NCI-H128 (cell line): ENCODE measurements around the gene RPH3AL.

Experiments used
- DNase-seq: peaks from one replicate; lab custom pipeline; 2025; ENCODE audit not compliant: unreplicated experiment; lab: John Stamatoyannopoulos, UW

Gene RPH3AL

DNA sequence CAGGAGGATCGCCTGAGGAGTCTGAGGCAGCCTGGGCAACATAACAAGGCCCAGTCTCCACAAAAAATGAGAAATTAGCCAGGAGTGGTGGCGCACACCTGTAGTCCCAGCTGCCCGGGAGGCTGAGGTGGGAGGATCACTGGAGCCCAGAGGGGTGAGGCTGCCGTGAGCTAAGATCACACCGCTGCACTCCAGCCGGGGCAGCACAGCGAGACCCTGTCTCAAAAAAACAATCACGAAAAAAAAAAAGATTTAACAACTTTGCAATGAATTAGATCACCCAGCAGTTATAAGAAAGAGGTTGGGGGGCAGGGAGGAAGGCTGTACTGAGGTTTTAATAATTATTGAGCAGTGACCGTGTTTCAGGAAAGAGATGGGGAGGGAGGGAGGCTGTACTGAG lies 49.4 kb downstream of the RPH3AL start:
- DNase-seq: no peak

DNA sequence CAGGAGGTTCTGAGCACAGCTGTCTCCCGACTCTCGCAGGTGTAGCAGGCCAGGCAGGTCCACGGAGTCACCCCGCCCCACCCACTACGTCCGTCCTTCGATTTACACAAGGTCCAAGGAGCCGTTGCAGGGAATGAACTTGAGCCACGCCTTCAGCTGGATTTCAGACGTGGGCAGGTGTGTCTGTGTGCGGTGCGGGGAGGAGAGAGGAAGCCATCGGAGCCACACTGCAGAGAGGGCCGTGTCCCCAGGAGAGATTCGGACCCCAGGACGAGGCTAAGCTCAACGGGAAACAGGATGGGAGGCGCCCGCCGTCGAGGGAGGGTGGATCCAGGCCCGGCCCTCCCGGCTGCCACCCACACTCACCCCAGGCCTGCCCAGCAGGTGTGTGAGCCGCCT lies 50.3 kb downstream of the RPH3AL start:
- DNase-seq: no peak

DNA sequence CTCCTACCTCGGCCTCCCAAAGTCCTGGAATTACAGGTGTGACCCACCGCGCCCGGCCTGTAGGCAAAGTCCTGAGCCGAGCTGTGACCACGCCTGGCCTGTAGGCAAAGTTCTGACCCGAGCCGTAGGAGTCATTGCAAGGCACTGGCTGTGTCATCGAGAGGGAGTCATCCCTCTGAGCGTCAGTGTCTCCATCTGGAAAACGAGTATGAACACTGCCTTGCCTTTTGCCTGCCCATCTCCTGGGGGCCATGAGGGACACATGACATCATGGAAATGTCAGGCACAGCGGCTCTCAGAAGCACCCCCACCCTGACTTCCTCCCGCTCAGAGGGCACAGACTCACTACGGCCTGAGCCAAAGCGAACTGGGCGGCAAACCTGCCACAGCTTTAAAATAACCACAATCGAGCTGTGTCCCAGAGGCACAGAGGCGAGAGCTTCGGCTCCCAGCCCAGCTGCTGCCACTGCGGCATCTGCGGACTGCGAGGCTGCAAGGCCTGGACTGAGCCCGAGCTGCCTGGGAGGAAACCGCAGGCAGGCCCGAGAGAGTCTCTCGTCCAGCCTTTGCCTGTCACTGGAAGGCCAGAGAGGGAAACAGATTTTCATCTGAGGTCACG lies 50.8 kb downstream of the RPH3AL start:
- no peak for DNase-seq

DNA sequence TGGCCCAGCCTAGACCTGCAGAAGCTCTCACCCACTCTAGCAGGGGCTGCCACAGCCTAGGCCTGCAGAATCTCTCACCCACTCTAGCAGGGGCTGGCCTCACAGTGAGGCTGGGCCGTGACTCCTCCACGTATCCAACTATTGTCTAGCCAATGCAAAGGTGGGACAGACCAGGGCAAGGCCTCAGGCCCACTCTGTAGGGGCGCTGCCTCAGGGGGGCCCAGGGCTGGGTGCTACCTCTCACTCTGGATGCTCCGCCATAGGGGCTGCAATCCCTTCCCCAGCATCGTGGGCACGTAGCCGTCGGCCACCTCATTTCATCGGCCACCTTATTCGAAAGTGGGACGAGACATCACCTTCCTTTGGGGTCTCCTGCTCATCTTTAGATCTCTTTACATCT lies 51.7 kb downstream of the RPH3AL start:
- DNase-seq: no peak

DNA sequence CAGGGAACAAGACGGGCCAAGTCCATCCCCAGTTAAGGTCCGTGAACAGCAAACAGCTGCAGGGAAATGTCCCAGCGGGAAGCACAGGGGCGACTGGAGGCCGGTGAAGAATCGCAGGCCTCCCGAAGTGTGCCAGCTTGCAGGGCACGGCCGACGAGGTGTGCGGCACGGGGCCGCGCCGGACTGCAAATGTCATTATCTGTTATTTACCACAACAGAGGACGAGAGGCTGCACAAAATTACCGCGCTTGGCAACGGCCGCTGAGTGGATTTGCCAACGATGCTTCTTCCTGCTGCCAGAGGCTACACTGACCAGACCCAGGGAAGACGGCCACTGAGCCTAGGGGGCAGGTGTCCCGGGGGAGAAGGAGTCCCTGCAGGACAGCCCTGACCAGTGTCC lies 53.1 kb downstream of the RPH3AL start:
- no peak for DNase-seq

DNA sequence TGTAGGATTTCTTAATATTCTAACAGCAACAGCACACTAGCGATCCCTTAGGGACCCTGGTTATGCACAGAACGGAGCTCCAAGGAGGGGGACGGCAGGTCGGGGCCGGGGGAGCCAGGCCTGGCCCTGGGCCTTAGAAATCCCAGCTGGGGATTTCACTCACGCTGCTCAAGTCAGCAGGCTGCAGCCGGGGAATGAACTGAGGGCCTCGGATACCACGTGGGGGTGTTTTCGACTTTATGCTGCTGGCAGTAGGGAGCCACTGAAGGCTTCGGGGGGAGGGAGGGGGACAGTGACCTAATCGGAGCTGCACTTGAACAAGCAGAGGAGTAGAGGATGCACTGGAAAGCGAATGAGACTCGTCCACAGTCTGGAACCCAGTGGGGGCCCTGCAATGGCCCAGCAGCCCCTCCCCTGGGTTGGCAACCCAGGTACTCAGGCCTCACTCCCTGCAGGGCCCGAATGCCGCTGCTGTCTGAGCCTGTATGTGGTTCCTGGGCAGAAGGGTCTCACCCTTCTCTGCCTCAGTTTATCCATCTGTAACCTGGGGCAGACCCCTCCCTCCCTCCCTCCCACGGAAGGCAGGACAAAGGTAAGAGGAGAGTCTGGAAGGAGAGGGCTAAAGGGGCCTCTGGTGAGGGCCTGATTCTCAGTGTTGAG lies 53.7 kb downstream of the RPH3AL start:
- DNase-seq: no peak

DNA sequence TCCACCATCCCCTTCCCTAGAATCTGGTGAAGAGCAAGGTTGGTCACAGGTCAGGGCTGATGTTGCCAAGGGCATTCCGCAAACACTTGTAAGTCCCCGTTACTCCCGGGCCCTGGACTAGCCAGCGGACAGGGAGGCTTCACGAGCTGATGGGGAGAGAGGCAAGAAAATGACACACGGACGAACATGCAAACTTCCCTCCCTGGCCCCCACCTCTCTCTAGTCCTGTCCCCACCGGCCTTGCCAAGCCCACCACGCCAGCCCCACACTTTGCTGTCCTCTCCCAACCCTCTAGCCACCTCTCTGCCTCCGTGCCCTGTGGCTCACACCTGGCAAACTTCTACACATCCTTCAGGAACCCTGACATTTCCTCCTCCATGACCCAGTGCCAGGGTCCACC lies 54.8 kb downstream of the RPH3AL start:
- no peak for DNase-seq

DNA sequence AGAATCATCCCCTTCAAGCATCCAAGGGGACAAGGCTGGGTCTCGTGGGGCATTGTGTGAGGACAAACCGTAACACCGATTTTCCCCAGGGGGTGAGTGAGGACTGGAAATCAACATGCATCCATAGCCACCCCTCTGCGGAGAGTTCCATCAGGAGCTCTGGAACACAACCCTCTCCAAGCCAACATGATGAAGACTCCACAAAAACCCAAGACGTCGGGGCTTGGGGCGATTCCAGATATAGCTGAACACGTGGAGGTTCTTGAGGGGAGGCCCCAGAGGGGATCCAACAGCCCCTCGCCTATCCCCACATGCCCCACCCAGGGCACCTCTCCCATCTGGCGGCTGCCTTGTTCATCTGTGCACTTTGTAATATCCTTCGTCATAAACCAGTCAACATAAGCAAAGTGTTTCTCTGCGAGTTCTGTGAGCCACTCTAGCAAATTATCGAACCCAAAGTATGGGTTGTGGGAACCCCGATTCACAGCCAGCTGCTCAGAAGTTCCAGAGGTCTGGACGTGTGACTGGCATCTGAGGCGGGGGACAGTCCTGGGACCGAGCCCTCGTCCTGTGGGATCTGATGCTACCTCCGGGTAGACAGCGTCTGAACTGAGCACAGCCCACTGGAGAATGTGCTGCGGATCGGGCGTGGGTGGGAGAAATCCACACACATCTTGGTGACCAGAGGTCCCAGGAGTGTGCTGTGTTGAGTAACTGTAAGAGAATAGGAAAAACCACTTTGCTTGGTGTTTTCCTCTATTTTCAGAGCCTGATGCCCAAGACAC lies 55.5 kb downstream of the RPH3AL start:
- DNase-seq: no peak

DNA sequence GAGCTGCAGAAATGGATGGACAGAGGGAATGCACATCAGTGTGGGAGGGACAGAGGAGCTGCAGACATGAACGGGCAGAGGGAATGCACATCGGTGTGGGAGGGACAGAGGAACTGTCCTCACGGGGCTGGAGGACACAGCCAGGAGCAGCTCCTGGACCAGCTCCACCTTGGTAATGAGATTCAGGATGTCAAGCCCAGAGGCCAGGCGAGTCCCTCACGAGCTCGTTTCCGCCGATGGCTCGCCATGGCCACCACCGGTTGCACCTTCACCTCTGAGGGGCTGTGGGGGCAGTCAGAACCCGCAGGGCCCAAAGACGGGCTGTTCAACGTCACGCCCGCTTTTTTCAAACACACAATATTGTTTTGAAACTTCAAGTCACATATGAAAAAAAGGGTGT lies 56.2 kb downstream of the RPH3AL start:
- no peak for DNase-seq

DNA sequence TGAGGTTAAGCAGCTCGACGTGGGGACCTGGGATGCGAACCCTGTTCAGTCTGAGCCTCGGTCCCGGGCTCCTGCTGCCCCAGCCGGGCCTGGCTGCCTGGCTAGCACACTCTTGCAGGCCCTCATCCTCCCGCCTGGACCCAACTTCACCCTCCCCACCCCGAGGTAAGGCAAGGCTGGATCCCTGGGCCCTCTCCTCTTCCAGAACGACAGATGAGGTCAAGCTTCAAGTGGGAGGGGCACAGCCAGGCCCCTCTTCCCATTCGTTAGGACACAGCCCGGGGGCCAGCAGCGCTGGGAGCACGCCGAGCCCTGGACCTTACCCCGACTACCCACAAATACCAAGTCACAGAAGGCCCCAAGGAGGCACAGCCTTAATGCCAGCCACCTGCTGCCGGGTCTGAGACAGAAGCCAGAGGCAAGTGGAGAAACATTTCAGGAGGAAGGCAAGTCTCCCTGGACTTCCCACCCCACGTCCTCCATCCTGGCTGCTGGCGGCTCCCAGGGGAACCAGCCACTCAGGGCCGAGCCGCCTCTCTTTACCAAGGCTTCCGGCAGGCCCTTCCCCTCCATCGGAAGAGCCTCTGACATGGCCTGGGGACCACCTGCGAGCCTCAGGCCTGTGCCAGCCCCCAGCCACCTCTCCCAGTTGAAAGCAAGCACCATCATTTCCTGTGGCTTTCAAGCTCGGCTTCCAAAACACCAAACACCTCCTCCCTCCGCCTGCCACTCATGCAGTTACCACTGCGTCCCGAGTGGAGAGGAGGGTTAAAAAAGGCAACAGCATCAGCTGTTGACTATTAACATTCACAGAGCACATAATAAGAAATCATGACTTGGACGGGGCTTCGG lies 59.9 kb downstream of the RPH3AL start:
- no peak for DNase-seq

DNA sequence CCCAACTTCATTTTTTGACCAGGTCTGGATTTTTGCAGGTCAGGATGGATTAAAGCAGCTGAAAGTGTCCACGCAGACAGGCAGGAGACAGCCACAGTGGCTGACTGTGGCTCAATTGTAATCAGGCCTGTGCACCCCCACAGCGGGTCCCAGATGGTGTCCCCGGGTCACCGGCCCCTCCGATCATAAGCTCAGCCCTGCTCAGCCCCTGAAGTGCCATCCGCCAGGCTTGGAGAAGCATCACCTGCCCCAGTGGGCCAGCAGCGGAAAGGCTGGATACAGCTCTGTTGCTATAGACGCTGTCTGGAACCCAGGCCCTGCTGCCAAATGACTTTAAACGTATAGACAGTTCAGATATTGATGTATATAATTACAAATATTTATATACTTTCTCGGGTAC lies 60.6 kb downstream of the RPH3AL start:
- no peak for DNase-seq

DNA sequence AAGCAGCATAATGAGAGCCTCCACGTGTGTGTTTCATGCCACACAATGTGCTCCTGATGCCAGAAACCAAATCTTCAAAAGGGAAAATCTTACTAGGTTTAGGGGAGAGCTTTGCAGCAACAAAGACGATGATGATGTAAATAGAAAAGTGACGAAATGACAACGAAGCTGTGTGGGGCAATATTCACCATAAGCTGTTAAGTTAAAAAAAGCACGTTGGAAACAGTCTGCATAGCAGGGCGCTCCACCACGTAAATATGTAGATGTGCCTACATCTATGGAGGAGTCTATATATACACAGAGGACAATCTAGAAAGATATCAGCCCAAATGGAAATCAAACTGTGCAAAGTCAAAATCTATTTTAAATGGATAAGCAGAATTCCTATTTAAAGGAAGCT lies 61.0 kb downstream of the RPH3AL start:
- DNase-seq: no peak

DNA sequence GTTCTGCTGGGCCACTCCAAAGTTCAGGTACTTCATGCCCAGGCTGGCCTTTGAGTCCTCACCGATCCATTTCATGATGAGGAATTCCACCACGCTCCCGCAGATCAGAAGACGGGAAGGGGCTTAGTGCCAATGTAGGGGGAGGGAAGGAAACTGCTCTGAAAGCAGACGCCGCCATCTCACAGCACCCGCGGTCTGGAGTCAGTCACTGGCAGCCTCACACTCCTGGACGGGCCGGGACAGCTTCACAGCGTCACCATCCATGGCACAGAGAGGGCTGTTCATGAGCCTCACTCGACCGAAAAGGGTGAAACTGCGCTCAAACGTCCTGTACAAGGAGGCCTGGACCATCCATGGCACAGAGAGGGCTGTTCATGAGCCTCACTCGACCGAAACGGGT lies 62.0 kb downstream of the RPH3AL start:
- no peak for DNase-seq

DNA sequence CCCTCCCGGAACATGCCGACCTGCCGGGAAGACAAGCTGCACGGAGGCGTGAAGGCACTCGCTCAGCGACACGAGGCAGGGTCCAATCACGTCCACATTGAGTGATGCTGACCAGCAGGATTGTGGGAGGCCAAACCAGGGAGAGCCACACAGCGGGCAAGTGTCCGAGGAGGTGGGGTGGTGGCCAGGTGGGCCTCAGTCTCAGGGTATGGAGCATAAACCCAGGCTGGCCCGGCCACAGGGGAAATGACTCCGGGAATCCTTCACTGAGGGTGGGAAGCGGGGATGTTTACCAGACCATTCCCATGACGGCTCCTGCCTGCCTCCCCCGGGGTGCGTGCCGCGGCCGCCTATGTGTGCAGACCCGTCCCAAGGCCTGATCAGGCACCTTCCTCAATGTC lies 62.5 kb downstream of the RPH3AL start:
- no peak for DNase-seq

DNA sequence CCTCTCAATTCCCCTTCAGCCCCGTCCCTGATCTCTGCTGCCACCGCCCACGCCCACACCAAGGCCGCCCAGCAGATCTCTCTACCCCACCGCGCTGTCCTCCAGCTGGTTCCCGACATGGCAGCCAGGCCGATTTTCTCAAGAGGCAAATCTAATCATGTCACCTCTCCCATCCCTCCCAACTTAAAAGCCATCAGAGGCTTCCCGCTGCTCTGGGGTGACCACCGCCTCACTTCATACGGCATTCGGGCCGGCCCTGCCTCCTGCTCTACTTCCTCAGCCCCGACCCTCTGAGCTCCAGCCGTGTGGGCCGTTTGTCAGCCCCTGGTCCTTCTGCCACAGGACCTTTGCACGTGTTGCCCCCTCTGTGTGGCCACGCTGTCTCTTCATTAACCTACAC lies 63.2 kb downstream of the RPH3AL start:
- DNase-seq: no peak

DNA sequence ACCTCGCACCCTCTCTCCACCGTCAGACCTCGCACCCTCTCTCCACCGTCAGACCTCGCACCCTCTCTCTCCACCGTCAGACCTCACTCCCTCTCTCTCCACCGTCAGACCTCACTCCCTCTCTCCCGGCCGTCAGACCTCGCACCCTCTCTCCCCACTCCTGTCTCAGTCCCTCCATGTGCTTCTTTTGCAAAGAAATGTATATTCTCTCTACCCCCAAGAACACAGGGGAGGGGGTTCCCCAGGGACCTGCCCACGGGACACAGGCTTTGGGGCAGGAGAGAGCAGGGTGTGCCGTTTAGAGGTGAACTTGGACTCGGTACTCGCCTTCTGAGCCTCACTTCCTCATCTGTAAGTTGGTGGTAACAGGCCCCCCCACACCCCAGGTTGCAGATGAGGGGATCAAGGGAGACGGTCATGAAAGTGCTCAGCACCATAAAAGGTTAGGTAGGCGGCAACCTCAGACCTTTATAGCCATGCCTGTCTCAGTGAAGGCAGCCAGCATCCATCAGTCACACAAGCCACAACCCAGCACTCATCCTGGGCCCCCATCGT lies 63.7 kb downstream of the RPH3AL start:
- DNase-seq: no peak

DNA sequence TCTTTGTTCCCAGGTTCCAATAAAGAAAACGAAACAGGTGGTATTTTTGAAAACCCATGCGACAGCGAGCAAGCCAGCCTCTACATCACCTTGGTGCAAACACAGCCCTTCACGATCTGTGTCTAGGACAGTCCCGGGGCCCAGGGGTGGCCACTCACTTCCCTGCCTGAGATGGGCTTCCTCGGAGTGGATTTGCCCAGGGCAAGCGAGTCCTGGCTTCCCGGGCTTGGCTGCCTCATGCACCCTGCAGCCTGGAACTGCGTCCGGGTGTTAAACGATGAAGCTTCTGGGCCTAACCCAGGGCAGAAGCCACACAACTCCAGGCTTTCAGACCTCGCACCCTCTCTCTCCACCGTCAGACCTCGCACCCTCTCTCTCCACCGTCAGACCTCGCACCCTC lies 66.0 kb downstream of the RPH3AL start:
- DNase-seq: no peak

DNA sequence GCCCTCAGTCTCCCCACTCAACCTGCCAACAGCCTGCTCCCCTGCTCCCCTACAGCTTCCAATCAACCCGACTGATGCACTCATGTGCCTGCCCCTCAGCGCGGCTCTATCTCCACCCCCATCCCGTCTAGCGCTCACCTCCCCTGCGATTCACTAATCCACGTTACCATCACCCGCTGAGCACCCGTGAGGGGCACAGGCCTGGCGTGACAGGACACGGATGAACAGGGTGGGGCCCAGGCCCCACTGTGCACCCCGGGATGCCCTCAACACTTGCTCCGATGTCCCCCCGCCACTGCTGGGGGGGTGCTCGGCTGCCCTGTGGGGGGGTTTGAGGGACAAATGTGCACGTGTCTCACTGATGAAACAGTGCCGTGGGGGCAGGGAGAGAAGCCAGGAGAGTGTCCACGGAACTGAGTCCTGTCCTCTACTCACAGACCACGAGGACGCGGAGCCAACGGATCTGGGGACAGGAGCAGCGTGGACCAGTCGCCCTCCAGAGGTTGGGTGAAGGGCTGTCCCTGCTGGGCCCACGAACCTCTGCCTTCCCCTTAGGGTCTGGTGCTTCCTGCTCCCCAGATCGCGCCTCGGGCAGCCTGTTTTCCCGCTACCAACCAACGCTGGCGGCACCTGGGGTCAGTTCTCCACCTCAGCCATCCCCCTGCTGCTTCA lies 66.7 kb downstream of the RPH3AL start:
- DNase-seq: no peak

DNA sequence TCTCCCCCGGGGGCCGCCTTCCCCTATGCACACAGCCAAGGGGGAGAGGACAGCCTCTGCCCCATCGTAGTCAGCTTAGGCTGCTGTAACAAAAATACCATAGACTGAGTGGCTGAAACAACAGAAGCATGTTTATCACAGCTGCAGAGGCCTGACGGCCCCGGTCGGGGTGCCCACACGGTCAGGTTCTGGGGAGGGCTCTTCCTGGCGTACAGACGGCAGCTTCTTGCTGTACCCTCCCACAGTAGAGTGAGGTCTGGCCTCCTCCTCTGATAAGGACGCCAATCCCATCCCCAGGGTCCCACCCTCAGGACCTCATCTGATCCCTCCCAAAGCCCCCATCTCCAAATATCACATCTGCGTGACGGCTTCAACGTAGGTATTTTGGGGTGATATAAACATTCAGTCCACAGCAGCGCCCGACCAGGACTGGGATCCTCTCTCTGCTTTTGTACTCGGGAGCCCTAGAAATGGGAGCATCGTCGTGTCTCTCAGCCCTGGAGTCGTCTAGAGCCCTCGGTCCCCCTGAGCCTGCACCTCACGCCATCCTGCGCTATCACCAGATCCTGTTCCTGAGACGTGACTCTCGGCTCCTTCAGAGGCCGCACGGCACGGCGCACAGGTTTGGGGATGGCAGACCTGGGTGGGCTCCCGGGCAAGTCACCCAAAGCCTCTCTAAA lies 67.8 kb downstream of the RPH3AL start:
- DNase-seq: no peak
